Heart right ventricle (tissue), 16 donors: ENCODE measurements around the gene TAF11L6. TPM values are rescaled to one million over a fixed set of nuclear protein-coding genes. Genes with fewer than 3 reads are reported as not detected.
"Not testable (repeated sequence)": the region's sequence is repeated elsewhere in the genome, so short reads cannot be mapped to it uniquely, and the experiment has no call there.

ENCODE experiments used
- ATAC-seq, 8 donors: fragments of 200-7000 bp; cut with Tn5 transposase; one replicate each; pipeline ENCODE4 v1.9.1; 2020; ENCODE audit warnings: mild to moderate bottlenecking in 8 of 8, moderate library complexity in 8 of 8, moderate number of reproducible peaks in 1 of 8
- DNase-seq, 2 donors: peaks; one replicate each; pipeline ENCODE4 v3.0.0-alpha.2; 2020
- H3K27ac ChIP-seq, 10 donors: fragments of 200-600 bp; sonication (generic) in 2 of 10; one replicate each; pipeline versions ENCODE4 v1.5.0 to v1.8.0; 2020 to 2022; ENCODE audit warnings: mild to moderate bottlenecking in 3 of 10
- H3K27me3 ChIP-seq, 7 donors: fragments of 200-600 bp; one replicate each; pipeline ENCODE4 v1.8.0; 2021 to 2022; ENCODE audit warnings: mild to moderate bottlenecking in 2 of 7
- H3K36me3 ChIP-seq, 9 donors: fragments of 200-600 bp; sonication (generic) in 1 of 9; one replicate each; pipeline versions ENCODE4 v1.5.0 to v1.8.0; 2020 to 2022; ENCODE audit warnings: mild to moderate bottlenecking in 2 of 9
- H3K4me1 ChIP-seq, 9 donors: fragments of 200-600 bp; sonication (generic) in 1 of 9; one replicate each; pipeline versions ENCODE4 v1.5.0 to v1.8.0; 2020 to 2022; ENCODE audit warnings: mild to moderate bottlenecking in 4 of 9
- H3K4me3 ChIP-seq, 10 donors: fragments of 200-600 bp; sonication (generic) in 2 of 10; one replicate each; pipeline versions ENCODE4 v1.5.0 to v1.8.0; 2020 to 2022; ENCODE audit warnings: mild to moderate bottlenecking in 7 of 10, moderate library complexity in 2 of 10
- H3K9me3 ChIP-seq, 11 donors: fragments of 200-600 bp in 10 of 11; sonication (generic) in 2 of 11; one replicate each; pipeline versions ENCODE4 v1.5.0 to v1.8.0; 2013 to 2022; ENCODE audit warnings: mild to moderate bottlenecking in 2 of 11, control low read depth in 1 of 11, moderate library complexity in 1 of 11
- WGBS, 2 donors: extraction: QIAGEN DNeasy Blood & Tissue Kit; methylation state at CpG; one replicate each; pipeline ENCODE4 v1.1.7; 2013; ENCODE audit warnings: inconsistent platforms in 1 of 2; 5-methylcytosine and 5-hydroxymethylcytosine counted together
- intact Hi-C, 10 donors: fragments of 100-400 bp; cut with DNase I; formaldehyde crosslinking; loops; one replicate each; pipeline versions ENCODE4 v1.11.1 to v1.14.2; 2022
- polyA plus RNA-seq, 2 donors: library from polyadenylated mRNA; stranded (reverse); fragments of 200-250 nt; gene quantifications; one replicate each; pipeline ENCODE4 v1.2.3, GENCODE V29; 2013
- total RNA-seq, 10 donors: library from RNA; stranded (reverse); fragmentation: NEBNext Ultra II Directional in 3 of 10; extraction: Animal tissue kit (Norgen Biotek cat#: 25700) in 3 of 10; gene quantifications; one replicate each; pipeline versions ENCODE4 v1.2.1 to v1.2.4, GENCODE V29; 2021 to 2023
- donor health status: Arrhythmogenic right ventricular cardiomyopathy.
- donor health status: ischemic (EF 13 %, LVEDD 7.1; RV severe dilation, severe dysfunction).
- donor health status: healthy with polysubstance abuse.
- donor health status: DM: no; HTN: yes; CAD: no.
- donor health status: DM: no; HTN: no; CAD: no.
- donor health status: ischemic (EF 25% LVEDD 6.9; RV normal size, moderate dysfunction).
- donor health status: ischemic (EF 25% LVEDD 5.7; RV mildly dilated, moderate dysfunction).
- donor health status: healthy.
- donor health status: DM: yes; HTN: yes; CAD: no.
- donor health status: Ischemic cardiomyopathy.
- donor health status: ischemic (EF 35%, LVEDD 5.7; RV mildly dilated, moderate dysfunction).
- donor health status: nonischemic (EF 11% LVEDD 7.7; RV severe dilation, severe dysfunction).
- donor health status: DM: yes; HTN: yes; CAD: no.
- donor health status: PGD.
- donor health status: ischemic (EF 29% LVEDD 5.4; RV normal size, mild dysfunction).
- donor health status: nonischemic (EF 23%, LVEDD 6.1; RV moderate dilation, normal function).

Gene TAF11L6
- total and polyA plus RNA-seq, 12 donors = not detected

- ATAC-seq, H3K27ac ChIP-seq, intact Hi-C loops, H3K4me3 ChIP-seq, H3K4me1 ChIP-seq, H3K27me3 ChIP-seq, H3K36me3 ChIP-seq, H3K9me3 ChIP-seq: not testable (repeated sequence)
- WGBS, 2 donors = 92% methylated on average over 9 of the region's 17 CpGs
- peak in 1 of 2 donors; percentile 30 for DNase-seq
Measured at GRCh38 chr5:17526504-17526903, 2.0 kb upstream of the TAF11L6 start.

Other genes starting within 250 kb of the TAF11L6 start
- gene TAF11L2, start 30.4 kb upstream of the TAF11L6 start, total RNA-seq = not detected
- gene TAF11L2, start 30.4 kb upstream of the TAF11L6 start, polyA plus RNA-seq = not detected
- not detected for gene TAF11L3, start 10.3 kb upstream of the TAF11L6 start, total RNA-seq
- not detected for gene TAF11L3, start 10.3 kb upstream of the TAF11L6 start, polyA plus RNA-seq
- gene TAF11L4, start 6.9 kb upstream of the TAF11L6 start, total RNA-seq = not detected
- not detected for gene TAF11L4, start 6.9 kb upstream of the TAF11L6 start, polyA plus RNA-seq
- not detected for gene TAF11L5, start 3.4 kb upstream of the TAF11L6 start, total RNA-seq
- gene TAF11L5, start 3.4 kb upstream of the TAF11L6 start, polyA plus RNA-seq = not detected
- gene TAF11L7, start 57.1 kb downstream of the TAF11L6 start, total RNA-seq = not detected
- gene TAF11L7, start 57.1 kb downstream of the TAF11L6 start, polyA plus RNA-seq = not detected
- not detected for gene TAF11L8, start 62.3 kb downstream of the TAF11L6 start, total RNA-seq
- not detected for gene TAF11L8, start 62.3 kb downstream of the TAF11L6 start, polyA plus RNA-seq
- not detected for gene TAF11L9, start 65.7 kb downstream of the TAF11L6 start, total RNA-seq
- gene TAF11L9, start 65.7 kb downstream of the TAF11L6 start, polyA plus RNA-seq = not detected
- not detected for gene TAF11L10, start 69.2 kb downstream of the TAF11L6 start, total RNA-seq
- not detected for gene TAF11L10, start 69.2 kb downstream of the TAF11L6 start, polyA plus RNA-seq
- gene TAF11L11, start 75.5 kb downstream of the TAF11L6 start, total RNA-seq = not detected
- gene TAF11L11, start 75.5 kb downstream of the TAF11L6 start, polyA plus RNA-seq = not detected
- gene TAF11L12, start 81.7 kb downstream of the TAF11L6 start, total RNA-seq = not detected
- not detected for gene TAF11L12, start 81.7 kb downstream of the TAF11L6 start, polyA plus RNA-seq
- not detected for gene TAF11L13, start 103.4 kb downstream of the TAF11L6 start, total RNA-seq
- gene TAF11L13, start 103.4 kb downstream of the TAF11L6 start, polyA plus RNA-seq = not detected
- not detected for gene TAF11L14, start 105.8 kb downstream of the TAF11L6 start, total RNA-seq
- gene TAF11L14, start 105.8 kb downstream of the TAF11L6 start, polyA plus RNA-seq = not detected